HG03060 (cell line): ENCODE data around the gene CRAMP1.
"Not testable (repeated sequence)": the region's sequence is repeated elsewhere in the genome, so short reads cannot be mapped to it uniquely, and the experiment has no call there.

Source experiments
- ATAC-seq: cut with Tn5 transposase; IDR thresholded peaks from one replicate; pipeline ENCODE4 v1.9.1; 2021; ENCODE audit warnings: low read depth, moderate number of reproducible peaks; ENCODE audit not compliant: unreplicated experiment

CRAMP1 gene

GRCh38 chr16:1595511-1595910 lies 16.6 kb upstream of the CRAMP1 start:
- not testable (repeated sequence) for ATAC-seq

DNA sequence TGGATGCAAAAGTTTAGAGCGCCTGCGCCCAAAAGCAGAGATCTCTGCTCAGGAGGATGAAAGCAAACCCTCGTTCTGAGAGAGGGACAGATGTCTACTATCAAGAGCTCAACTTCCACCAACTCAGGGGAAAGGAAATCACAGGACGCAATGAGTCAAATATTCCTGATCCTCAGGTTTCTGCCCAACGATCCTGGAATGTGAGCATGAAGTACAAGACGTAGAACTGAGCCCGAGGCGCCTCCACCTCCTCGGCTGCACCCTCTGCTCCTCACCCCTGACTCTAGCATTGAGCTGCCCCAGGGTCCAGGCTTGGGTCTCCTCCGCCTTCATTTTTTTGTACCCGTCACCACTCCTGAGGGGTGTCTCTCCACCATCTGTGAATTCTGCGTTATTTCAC lies 15.6 kb upstream of the CRAMP1 start:
- no peak for ATAC-seq

- ATAC-seq, result no peak
Measured at GRCh38 chr16:1597154-1597553, 15.0 kb upstream of the CRAMP1 start.

DNA sequence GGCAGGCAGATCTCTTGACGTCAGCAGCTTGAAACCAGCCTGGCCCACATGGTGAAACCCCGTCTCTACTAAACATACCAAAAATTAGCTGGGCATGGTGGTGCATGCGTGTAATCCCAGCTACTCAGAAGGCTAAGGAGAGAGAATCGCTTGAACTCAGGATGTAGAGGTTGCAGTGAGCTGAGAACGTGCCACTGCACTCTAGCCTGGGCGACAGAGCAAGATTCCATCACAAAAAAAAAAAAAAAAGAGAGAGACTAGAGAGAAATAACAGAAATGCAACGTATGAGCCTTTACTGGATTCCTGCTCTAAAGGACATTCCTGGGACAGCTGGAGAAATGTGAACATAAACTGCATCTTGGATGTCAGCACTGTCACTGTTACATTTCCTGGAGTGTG lies 11.1 kb upstream of the CRAMP1 start:
- ATAC-seq, result no peak

DNA sequence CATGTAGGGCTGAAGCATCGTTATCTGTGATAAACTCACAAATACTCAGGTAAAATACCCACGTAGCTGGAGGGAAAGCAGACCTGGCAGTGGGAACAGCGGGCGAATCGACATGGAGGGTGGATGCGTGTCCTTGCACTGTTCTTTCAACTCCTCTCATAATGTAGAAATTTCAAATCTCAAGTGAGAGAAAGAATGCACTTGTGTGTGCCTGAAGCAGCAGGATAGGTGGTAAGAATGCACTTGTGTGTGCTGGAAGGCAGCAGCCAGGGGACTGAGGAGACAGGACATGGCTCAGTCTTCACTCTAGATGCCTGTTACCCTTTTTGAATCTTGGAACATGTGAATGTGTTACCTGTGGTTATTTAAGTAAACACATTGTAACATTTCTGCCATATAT lies 10.7 kb upstream of the CRAMP1 start:
- ATAC-seq, result no peak

- ATAC-seq, result no peak
Measured at GRCh38 chr16:1602285-1602684, 9.9 kb upstream of the CRAMP1 start.

DNA sequence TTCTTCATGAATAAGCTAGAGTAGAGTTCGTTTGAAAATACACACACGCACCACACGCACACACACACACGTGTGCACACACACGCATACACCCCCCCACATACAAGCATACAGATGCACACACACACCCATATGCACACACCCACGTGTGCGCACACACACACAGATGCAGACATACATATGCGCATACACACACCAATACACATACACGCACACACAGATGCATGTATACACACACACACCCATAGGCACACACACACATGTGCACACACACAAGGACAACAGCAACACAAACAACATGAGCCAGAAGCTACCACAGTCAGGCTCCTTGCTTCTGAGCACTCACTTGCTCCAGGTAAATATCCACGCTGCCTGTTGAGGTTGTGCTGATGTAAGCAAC lies 5.4 kb upstream of the CRAMP1 start:
- no peak for ATAC-seq

DNA sequence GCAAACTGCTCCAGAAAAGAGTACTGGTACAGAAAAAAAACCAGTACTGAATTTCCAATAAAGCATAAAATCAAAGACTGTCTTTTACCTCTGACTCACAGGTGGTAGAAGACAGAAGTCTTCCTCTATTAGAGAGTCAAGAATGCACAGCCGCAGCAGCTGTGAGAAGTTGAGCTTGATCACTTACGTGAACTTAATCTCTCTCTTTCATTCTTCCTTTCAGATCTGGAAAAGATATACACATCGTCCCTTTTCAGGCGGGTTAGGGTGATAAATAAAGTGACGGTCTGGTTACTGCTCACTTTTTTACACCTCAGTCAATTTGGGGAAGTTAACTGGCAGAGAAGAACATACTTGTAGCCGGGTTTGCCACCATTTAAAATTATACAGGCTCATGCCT lies 4.2 kb upstream of the CRAMP1 start:
- no peak for ATAC-seq

DNA sequence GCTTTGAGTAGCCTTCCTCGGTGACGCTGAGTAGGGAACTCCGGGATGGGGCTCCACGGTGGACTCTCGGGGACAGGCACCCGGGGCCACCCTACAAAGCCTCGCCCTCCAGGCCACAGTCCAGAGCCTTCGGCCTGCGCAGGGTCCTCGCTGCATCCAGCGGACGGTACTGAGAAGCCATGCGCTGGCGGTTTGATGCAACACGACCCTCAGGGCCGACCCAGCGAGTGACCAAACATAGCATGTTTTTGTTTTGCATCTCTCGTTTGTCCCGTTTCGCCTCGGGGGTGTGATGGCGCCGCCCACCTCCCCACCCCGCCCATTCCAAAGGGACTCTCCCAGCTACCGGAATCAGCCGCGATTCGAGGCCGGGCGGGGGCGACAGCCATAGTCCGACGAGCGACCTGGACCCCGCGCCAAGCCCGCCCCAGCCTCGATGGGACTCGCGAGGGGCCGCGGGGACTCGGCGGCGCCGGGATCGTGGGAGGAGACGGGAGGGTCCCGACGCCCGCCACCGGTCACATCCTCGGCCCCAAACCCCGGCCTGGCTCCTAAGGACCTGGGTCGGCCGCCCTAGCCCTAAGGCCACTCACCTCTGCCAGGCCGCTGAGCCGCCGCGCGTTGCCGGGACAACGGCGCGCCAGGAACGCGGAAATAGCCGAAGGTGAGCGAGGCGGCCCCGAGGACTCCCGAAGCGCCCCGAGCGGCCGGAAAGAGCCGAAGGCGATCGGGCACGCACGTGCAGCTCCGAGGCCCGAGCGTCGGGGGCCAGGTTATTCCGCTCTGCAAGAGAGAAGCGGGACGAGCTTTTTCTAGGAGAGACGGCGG lies 1.9 kb upstream of the CRAMP1 start:
- no peak for ATAC-seq

GRCh38 chr16:1610899-1611632 lies 1.1 kb upstream of the CRAMP1 start:
- no peak for ATAC-seq

DNA sequence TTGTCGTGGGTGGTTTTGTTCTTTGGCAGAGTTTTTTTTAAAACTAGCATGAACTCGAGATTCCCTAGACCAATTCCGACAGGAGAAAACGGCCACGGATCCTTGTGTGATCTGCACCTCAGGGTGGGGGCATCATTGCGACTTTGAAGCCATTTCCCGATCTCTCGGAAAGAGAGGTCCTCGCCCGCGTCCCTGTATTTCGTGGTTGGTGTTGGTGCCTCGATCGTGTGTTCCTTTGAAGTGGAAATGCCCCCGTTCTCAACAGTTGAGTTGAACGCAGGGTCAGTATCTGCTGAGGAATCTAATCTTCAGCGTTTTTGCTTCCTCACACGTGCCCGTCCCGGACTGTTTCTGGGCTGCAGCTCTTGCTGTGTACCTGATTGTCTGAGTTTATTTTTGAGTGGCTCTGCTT lies 1.1 kb downstream of the CRAMP1 start:
- no peak for ATAC-seq

- ATAC-seq, result no peak
Measured at GRCh38 chr16:1613728-1614455, 1.7 kb downstream of the CRAMP1 start.

DNA sequence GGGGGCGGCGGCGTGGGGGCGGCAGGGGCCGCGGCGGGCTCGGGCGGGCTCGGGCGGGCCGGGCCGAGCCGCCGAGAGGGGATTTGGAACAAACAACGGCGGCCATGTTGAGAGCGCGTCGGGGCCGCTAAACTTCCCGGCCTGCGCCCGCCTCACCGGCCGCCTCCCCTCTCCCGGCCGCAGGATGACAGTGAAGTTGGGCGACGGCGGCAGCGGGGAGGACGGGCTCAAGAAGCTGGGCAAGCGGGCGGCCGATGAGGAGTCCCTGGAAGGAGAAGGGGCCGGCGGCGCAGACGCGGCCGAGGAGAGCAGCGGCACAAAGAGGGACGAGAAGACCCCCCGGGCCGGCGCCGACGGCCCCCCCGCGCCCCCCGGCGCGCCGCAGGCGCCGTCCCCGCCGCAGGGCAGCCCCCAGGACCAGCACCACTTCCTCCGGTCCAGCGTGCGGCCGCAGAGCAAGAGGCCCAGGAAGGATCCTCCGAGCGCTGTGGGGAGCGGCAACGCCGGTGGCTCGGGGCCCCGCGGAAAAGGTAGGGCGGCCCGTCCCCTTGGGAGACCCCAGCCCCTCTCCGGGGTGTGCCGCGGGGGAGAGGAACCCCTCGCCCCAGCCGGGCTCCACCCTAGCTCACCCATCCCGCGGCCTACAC lies 2.4 kb downstream of the CRAMP1 start:
- ATAC-seq, result no peak

GRCh38 chr16:1615761-1616160 lies 3.6 kb downstream of the CRAMP1 start:
- ATAC-seq, result no peak

GRCh38 chr16:1619976-1620375 lies 7.8 kb downstream of the CRAMP1 start:
- ATAC-seq, result no peak

GRCh38 chr16:1620391-1620790 lies 8.2 kb downstream of the CRAMP1 start:
- no peak for ATAC-seq

- no peak for ATAC-seq
Measured at GRCh38 chr16:1621851-1622250, 9.7 kb downstream of the CRAMP1 start.

DNA sequence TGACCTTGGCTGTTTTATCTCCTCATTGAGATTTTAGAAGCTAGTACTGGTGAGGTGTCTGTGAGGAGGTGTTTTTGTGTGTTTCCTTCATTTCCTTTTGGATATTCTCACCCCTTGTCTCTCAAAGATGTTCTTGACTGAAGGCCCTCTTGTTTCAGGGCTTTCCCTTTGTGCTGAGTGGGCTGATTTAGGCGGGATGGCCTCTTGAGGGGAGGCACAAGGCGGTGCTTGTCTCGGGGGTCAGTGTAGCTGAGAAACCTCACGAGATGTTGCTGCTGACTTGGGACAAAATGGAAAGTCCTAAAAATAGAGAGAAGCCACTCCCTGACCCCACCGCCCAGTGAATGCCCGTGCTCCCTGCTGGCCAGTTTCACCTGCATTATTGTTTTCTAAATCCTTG lies 14.2 kb downstream of the CRAMP1 start:
- ATAC-seq, result no peak

- ATAC-seq, result no peak
Measured at GRCh38 chr16:1626776-1627175, 14.6 kb downstream of the CRAMP1 start.

- ATAC-seq, result no peak
Measured at GRCh38 chr16:1630450-1631213, 18.5 kb downstream of the CRAMP1 start.
